Measurements from ENCODE around the gene PLP2. TPM values are rescaled to one million over a fixed set of nuclear protein-coding genes. Genes with fewer than 3 reads are reported as not detected.
A peak's percentile ranks its signal among the peaks of the same experiment; 100 is the strongest.

The PLP2 gene
- polyA plus RNA-seq, 2 of the 4 experiments (the other 2 are of a cell fraction) = 164 to 209 TPM

GRCh38 chrX:49175435-49176274, 4.0 kb downstream of the PLP2 start:
- Histone ChIP-seq H3K4me1 (peaks cover 31% of the 10 kb centered on the region; the same call in 2 of the 3 replicates), H3K9me3 (no peaks in the 10 kb centered on the region), H3K4me3 (no peak overlapping the region), H3K27ac (no peak overlapping the region), H3K4me2 (no peak overlapping the region)
- ChIA-PET POLR2A (no interaction called here), CTCF (interaction anchor here (1.7 kb wide), 1 partner anchor 20 kb away, joined by 6 read pairs; no protein-coding TSS in a partner anchor)
- ATAC-seq (no peak), FAIRE-seq (no peak), DNase-seq (ENCODE audit: low read depth in 1 of 2, low spot score in 1 of 2) (no peak)
- 91% methylated on average over 20 of the region's 43 CpGs for WGBS (ENCODE audit: missing lambda C conversion rate)
- TF ChIP-seq HOXA7 (CRISPR knock-in tag; IDR thresholded peaks at IDR 0.05) (no peak), PHF8 (IDR thresholded peaks at IDR 0.05; ENCODE audit: borderline replicate concordance, low read depth) (no peak), EP300 (IDR thresholded peaks at IDR 0.05) (no peak), RAD21 (conservative IDR thresholded peaks at IDR 0.05 in 1 of 2, IDR thresholded peaks at IDR 0.05 in 1 of 2) (no peak), BHLHE40 (IDR thresholded peaks at IDR 0.05; ENCODE audit: low read depth, low read length) (no peak), POLR2AphosphoS2 (conservative IDR thresholded peaks at IDR 0.05; ENCODE audit: low read length) (no peak), ELK1 (IDR thresholded peaks at IDR 0.05; ENCODE audit: low read depth, low read length) (no peak), HOXB13 (CRISPR knock-in tag; IDR thresholded peaks at IDR 0.05; ENCODE audit: low read depth) (no peak), NFE2L2 (conservative IDR thresholded peaks at IDR 0.05; ENCODE audit: low read length) (no peak), BCL3 (IDR thresholded peaks at IDR 0.05) (no peak), RARB (CRISPR knock-in tag; IDR thresholded peaks at IDR 0.05) (no peak), KDM1A (IDR thresholded peaks at IDR 0.05; ENCODE audit: low read depth) (no peak), RCOR1 (IDR thresholded peaks at IDR 0.05; ENCODE audit: low read depth, low read length) (no peak), JUN (IDR thresholded peaks at IDR 0.05) (no peak), CBX8 (IDR thresholded peaks at IDR 0.05) (no peak), POLR2A (IDR thresholded peaks at IDR 0.05; ENCODE audit: low read length) (no peak), FOXS1 (CRISPR knock-in tag; IDR thresholded peaks at IDR 0.05) (no peak)

GRCh38 chrX:49176421-49177326, 5.0 kb downstream of the PLP2 start:
- no peak for TF ChIP-seq EHMT2 (IDR thresholded peaks at IDR 0.05; ENCODE audit: low read depth)
- DNase-seq (ENCODE audit: low read depth in 1 of 2, low spot score in 1 of 2) (peak in 1 of 2 experiments; percentile 56), FAIRE-seq (peak; percentile 28), ATAC-seq (peak in 1 of 2 experiments; percentile 35; a peak in 3 of 6 replicates)
- Histone ChIP-seq H3K9me3 (no peaks in the 10 kb centered on the region), H3K27ac (peak overlapping the region in 1 of 2 experiments; percentile 26; a peak in 1 of 6 replicates), H3K4me1 (peaks cover 31% of the 10 kb centered on the region; the same call in 2 of the 3 replicates), H3K4me2 (no peak overlapping the region), H3K4me3 (no peak overlapping the region)
- WGBS (ENCODE audit: missing lambda C conversion rate) = 59% methylated on average over 10 of the region's 27 CpGs
- CTCF ChIA-PET = interaction anchor here (1.0 to 1.7 kb wide), 2 partner anchors 21 to 34 kb away, joined by 3 to 6 read pairs; no protein-coding TSS in a partner anchor
- POLR2A ChIA-PET = no interaction called here

- CTCF ChIA-PET = interaction anchor here (1.0 to 1.7 kb wide), 2 partner anchors 22 to 35 kb away, joined by 3 to 6 read pairs; no protein-coding TSS in a partner anchor
- no peak for FAIRE-seq
- Histone ChIP-seq H3K4me2 (no peak overlapping the region), H3K4me3 (no peak overlapping the region), H3K9me3 (no peaks in the 10 kb centered on the region), H3K27ac (peak overlapping the region in 1 of 2 experiments; percentile 26; a peak in 1 of 6 replicates), H3K4me1 (peaks cover 31% of the 10 kb centered on the region; the same call in 2 of the 3 replicates)
- DNase-seq (ENCODE audit: low read depth in 1 of 2, low spot score in 1 of 2) = peak in 1 of 2 experiments; percentile 35
- ATAC-seq = peak; percentile 46 to 59; a peak in 5 of 6 replicates
- POLR2A ChIA-PET = no interaction called here
- 88% methylated on average over 3 of the region's 4 CpGs for WGBS (ENCODE audit: missing lambda C conversion rate)
- TF ChIP-seq KDM5A (IDR thresholded peaks at IDR 0.05) (no peak), FOXS1 (CRISPR knock-in tag; IDR thresholded peaks at IDR 0.05) (no peak), MAFK (IDR thresholded peaks at IDR 0.05; ENCODE audit: partially characterized antibody) (no peak), CBX8 (IDR thresholded peaks at IDR 0.05) (no peak), CHD2 (IDR thresholded peaks at IDR 0.05; ENCODE audit: low read length, partially characterized antibody) (no peak), RFX5 (IDR thresholded peaks at IDR 0.05) (no peak), MAX (IDR thresholded peaks at IDR 0.05) (no peak), HEYL (CRISPR knock-in tag; IDR thresholded peaks at IDR 0.05) (no peak), SMC3 (IDR thresholded peaks at IDR 0.05) (no peak), CBX2 (IDR thresholded peaks at IDR 0.05; ENCODE audit: borderline replicate concordance, low read depth) (no peak), EP300 (IDR thresholded peaks at IDR 0.05) (no peak), ATOH8 (CRISPR knock-in tag; IDR thresholded peaks at IDR 0.05; ENCODE audit: low read depth) (no peak), JUN (IDR thresholded peaks at IDR 0.05) (no peak), TP53 (CRISPR knock-in tag; IDR thresholded peaks at IDR 0.05) (no peak), ZSCAN20 (CRISPR knock-in tag; IDR thresholded peaks at IDR 0.05) (no peak), RAD21 (conservative IDR thresholded peaks at IDR 0.05 in 1 of 2, IDR thresholded peaks at IDR 0.05 in 1 of 2) (peak in 1 of 2 experiments; percentile 23; a peak in 1 of 5 replicates)
Measured at GRCh38 chrX:49177338-49177833, 5.7 kb downstream of the PLP2 start.
